NT2/D1 (cell line): ENCODE data around the gene PCMTD2.
"Not testable (repeated sequence)": the region's sequence is repeated elsewhere in the genome, so short reads cannot be mapped to it uniquely, and the experiment has no call there.

Experiments used
- SUZ12 ChIP-seq: IDR thresholded peaks from 2 replicates; pipeline ENCODE4 v1.6.1; 2011; ENCODE audit not compliant: insufficient read length, insufficient read depth; ENCODE audit errors: extremely low read depth
- YY1 ChIP-seq: IDR thresholded peaks from 2 replicates; pipeline ENCODE4 v1.6.1; 2011; ENCODE audit not compliant: insufficient read length, insufficient read depth

DNA sequence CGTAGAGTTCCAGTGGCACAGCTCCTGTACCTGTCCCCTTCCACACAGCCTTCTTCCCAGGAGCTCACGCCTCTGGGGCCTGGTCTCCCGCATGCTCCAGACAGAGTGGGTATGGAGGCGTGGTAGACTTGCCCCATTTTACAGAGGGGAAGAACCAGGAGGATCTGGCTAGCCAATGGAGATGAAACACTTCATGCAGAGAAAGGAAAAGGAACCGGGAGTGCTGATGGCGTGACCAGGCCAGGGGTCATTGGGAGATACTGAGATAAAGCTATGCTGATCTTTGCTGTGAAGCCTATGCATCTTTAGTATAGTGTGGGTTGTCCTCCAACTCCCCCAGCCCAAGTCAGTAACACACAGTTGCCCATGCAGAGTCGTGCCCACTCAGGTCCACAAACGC, 62.5 kb downstream of the PCMTD2 start:
- TF ChIP-seq SUZ12, YY1: not testable (repeated sequence)
